Cardiac fibroblast (primary cell): ENCODE measurements around the gene CASKIN1.
"Not testable (repeated sequence)": the region's sequence is repeated elsewhere in the genome, so short reads cannot be mapped to it uniquely, and the experiment has no call there.

Source experiments
- DNase-seq, 2 donors: peaks; one replicate each; pipeline versions ENCODE4 v3.0.0 to v3.0.0-alpha.2; 2010; ENCODE audit warnings: low read depth in 2 of 2
- H3K4me3 ChIP-seq, 2 donors: replicated peaks in 1 of 2; 1 replicate in 1 of 2; 2 replicates in 1 of 2; pipeline ENCODE4 v1.5.1; 2011; ENCODE audit warnings: low read depth in 2 of 2, low read length in 2 of 2, mild to moderate bottlenecking in 2 of 2, moderate library complexity in 1 of 2
- CTCF ChIP-seq: IDR thresholded peaks from one replicate; pipeline ENCODE4 v1.5.1; 2011; ENCODE audit warnings: low read depth, mild to moderate bottlenecking, low read length, inconsistent platforms

Gene CASKIN1

DNA sequence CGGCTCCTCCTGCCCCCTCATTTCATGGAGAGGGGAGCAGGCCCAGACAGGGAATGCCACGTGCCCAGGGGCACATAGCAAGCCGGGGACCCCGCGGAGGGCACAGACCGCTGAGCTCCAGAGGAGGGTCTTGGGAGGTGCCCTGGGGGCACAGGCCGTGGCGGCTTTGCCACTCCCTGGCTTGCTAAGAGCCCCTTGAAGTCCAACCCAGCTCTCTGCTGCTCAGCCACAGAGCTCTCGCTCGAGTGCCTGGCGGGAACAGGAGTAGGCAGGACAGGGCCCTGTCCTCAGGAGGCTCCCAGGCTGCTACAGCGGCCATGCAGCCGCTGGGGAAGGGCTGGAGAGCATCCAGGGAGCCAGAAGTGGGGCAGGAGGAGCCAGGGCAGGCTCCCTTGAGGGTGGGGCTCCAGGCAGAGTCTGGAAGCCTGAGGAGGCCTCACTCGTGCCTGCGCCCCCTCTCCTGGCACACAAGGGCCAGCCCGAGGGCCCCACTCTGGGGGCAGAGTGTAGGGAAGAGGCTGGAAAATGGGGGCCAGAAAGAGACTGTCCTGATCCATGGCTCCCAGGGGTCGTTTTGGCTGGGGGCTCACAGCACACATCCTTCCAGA is 52.4 kb downstream of the CASKIN1 start:
- no peak for DNase-seq
- TF ChIP-seq CTCF = no peak
- no peak overlapping the region for H3K4me3 ChIP-seq

GRCh38 chr16:2142942-2143877 is 53.2 kb downstream of the CASKIN1 start:
- DNase-seq = no peak
- no peak overlapping the region for H3K4me3 ChIP-seq
- no peak for TF ChIP-seq CTCF

- peak; percentile 92 to 97 for DNase-seq
- peak within 1 kb of the TSS; percentile 54 to 55 for H3K4me3 ChIP-seq
Measured at GRCh38 chr16:2135770-2136490, 60.5 kb downstream of the CASKIN1 start, which contains the start of gene PKD1. PKD1 (minus strand) TSS chr16:2135898; CDS start chr16:2135689, 209 bp downstream.

DNA sequence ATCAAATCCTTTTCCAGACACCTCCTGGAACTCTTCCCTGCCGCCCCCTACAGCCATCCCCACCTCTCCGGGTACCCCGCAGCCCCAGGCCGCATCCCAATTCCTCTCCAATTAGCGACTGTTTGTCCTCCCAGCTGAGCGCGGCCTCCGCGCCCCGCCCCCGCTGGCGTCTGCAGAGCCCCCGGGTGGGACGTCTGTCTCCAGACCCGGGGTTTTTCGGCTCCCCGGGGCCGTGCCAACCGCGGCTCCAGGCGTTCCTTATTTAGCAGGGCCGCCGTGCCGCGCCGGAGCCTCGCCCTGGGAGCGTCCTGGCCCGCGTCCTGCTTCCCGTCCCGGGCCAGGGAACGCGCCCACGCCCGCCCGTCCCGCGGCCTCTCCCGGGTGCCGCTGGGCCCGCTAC is 61.3 kb downstream of the CASKIN1 start:
- peak overlapping the region; percentile 54 to 55 for H3K4me3 ChIP-seq
- DNase-seq = not testable (repeated sequence)

GRCh38 chr16:2133797-2134196 is 62.6 kb downstream of the CASKIN1 start:
- H3K4me3 ChIP-seq = peak overlapping the region in 1 of 2 donors; percentile 37

DNA sequence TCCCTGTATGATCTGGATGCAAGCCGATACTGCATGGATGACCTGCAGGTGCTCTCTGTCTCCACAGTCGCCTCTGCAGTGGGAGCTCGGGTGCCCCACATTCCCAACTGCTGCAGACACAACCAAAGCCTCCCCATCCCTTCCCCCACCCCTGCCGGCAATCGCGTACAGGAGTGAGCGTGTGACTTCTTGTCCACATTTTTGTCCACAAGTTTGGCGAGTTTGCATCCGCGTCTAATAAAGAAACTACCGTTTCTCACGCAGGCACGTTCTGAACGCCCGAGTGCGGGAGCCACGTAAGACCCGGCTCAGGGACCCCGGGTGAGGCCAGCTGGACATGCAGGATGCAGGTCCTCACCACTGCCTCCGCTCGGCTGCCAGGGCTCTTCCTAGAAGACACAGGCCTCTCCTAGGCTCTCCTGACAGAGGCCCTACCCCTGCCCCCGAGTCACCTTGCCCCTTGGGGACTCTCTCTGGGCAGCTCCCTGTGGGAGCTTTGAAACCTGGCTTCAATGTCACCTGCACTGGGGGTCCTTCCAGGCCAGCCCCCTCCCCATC is 66.4 kb downstream of the CASKIN1 start:
- DNase-seq, H3K4me3 ChIP-seq: not testable (repeated sequence)

More at GRCh38 chr16:2133797-2134196, 62.6 kb downstream of the CASKIN1 start:
- not testable (repeated sequence) for DNase-seq

GRCh38 chr16:2129251-2129650 is 67.2 kb downstream of the CASKIN1 start:
- H3K4me3 ChIP-seq = not testable (repeated sequence)
- DNase-seq = peak in 1 of 2 donors; percentile 23

DNA sequence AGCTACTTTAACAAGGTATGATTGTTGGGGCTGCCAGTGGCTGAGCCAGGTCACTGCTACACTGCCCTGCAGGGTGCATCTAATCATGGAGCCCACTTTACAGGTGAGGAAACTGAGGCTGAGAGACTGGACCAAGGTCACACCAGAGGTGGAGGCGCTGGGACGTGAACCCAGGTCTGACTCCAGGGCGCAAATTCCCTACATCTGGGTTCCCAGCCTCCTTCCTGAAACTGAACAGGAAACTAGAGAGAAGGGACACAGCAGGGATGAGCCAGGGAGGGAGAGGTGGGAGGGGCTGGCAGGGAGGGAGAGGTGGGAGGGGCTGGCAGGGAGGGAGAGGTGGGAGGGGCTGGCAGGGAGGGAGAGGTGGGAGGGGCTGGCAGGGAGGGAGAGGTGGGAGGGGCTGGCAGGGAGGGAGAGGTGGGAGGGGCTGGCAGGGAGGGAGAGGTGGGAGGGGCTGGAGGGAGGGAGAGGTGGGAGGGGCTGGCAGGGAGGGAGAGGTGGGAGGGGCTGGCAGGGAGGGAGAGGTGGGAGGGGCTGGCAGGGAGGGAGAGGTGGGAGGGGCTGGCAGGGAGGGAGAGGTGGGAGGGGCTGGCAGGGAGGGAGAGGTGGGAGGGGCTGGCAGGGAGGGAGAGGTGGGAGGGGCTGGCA is 68.7 kb downstream of the CASKIN1 start:
- not testable (repeated sequence) for H3K4me3 ChIP-seq
- DNase-seq = peak; percentile 59 to 68
